GM18499 (cell line): ENCODE results near the gene ZNF536.

Experiments
- ATAC-seq: cut with Tn5 transposase; IDR thresholded peaks from one replicate; pipeline ENCODE4 v1.9.1; 2021; ENCODE audit warnings: moderate number of reproducible peaks; ENCODE audit not compliant: insufficient read depth, unreplicated experiment

The ZNF536 gene

DNA sequence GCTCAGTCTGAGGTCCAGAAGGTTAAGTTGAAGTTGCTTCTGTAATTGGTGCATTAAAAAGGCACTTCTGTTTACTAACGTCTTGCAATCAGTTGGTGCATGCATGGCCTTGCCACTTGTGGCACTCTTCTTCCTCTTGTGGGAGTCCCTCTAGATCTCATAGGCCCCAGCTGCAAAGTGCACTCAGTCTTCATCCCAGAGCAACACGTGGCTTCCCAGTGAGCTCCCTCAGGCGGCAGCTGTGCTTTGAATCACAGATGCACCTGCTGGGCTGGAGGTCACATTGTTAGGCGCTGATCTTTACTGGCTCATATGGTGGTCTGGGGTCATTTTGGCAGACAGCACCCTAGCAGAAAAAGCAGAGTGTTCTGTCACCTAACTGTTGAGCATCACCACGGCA lies 215.7 kb downstream of the ZNF536 start:
- ATAC-seq: no peak

DNA sequence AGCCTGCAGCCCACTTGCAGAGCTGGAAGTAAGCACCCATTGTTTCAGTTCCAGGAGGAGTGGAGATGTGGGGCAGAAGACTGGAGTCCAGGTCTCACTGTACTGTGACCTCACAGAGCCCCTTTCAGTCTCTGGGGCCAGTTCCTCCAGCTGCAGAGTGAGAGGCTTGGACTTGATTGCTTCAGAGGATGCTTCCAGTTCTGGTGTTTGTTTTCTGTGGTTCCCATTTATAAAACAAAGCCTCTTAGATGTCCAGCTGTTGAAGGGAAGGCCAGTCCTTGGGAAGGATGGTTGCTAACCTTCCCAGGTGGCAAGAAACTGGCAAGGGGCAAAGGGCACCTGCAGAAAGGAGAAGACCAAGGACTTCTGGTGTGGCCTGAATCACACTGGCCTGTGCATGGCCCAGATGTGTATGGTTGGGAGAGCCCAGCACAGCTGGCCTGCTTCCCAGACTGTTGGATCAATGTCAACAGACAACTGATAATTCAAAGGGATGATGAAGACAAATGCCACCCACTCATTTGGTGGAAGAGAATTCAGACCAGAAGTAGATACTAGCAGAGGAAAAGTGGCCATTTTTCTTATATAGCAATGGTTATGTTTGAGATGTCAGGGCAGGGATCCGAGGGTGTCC lies 218.5 kb downstream of the ZNF536 start:
- no peak for ATAC-seq

DNA sequence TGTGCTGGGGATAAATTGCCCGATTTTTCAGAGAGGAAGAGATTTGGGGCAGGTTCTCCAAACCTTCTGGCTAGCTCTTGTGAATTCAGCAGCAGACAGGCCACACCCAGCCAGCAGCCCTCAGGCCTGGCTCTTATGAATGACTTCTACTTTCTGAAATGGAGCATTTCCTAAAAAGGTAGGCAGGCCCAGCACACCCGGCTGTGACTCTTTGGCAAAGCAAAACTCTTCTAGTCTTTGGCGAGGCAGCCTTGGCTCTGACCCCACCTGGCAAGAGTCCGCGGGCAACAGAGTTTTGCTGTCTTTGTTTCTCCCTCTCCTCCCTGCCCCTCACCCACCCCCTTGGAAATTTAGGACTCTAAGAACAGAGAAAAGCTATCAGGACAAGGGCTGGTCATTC lies 221.2 kb downstream of the ZNF536 start:
- no peak for ATAC-seq

DNA sequence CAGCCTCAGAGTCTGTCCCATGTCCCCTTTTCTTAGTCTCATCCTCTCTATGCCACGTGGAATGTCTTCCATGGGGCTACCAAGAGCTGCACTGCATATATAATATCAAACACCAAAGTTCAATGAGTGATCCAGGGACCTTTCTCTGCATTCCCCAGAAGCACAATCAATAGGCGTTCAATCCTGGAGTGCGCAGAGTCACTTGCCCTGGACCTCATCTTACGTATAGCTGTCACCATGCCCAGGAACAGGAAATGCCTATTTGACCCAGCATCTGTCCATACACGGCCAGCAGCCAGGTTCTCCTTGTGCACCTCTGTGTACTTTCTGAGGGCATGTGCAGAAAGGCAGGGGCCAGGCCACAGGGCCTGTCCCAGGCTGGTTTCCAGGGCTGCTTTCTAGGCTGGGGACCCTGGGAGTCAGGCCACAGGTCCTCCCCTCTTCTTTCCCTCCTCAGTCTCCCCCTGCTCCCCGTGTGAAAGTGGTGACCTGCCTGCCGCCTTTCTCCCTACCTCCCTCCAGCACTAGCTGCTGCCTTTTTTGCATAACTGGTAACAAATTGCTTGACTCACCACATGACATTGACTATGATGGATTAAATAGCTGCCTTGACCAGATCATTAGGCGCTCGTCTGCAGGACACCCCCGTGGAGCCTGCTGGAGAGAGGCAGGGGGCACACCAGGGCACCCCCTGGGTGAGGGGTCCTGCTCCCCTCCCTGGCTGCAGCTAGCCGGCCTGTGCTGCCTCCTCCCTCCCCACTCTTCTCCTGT lies 222.0 kb downstream of the ZNF536 start:
- ATAC-seq: no peak

DNA sequence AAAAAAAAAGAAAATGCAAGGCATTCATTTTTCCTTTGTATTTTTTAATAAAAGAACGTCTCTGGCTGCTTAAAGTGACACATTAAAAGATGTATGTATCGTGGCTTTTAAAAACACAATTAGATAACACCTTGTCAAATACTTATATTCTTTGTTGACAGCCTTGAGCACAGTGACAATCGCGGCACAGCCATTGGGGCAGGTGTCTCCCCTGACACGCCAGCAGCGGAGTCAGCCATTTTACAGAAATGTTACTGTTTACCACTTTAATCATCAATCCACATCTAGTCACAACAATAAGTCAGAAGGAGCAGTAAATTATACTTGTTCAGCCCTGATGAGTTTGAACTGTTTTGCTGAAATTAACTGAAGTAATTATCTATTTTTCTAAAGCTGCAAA lies 224.1 kb downstream of the ZNF536 start:
- ATAC-seq: no peak

DNA sequence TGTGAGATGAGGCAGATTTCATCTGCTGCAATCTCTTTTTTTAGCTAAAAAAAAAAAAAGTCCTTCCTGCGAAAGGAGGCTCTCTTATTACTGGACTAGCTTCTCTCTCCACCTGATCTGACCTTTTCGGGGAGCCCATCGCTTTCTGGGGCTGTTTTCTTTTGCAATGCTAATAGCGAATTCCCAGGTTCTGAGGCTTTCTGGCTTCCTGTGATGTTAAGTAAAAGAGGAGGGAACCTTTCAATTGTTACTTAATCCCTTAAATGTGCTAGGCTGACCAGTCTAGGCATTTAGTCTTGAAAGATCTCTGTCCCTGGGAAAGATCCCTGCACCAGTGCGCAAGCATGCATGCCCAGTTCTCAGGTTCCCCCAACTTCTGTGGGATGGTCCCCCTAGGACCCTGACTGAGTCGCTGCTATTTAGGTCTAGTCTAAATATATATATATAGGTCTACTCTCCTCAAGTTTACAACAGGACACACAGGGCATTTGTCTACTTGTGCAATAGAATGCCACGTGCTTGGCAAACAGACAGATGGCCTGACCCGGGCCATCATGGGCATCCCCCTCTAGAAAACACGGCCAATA lies 224.7 kb downstream of the ZNF536 start:
- ATAC-seq: no peak

DNA sequence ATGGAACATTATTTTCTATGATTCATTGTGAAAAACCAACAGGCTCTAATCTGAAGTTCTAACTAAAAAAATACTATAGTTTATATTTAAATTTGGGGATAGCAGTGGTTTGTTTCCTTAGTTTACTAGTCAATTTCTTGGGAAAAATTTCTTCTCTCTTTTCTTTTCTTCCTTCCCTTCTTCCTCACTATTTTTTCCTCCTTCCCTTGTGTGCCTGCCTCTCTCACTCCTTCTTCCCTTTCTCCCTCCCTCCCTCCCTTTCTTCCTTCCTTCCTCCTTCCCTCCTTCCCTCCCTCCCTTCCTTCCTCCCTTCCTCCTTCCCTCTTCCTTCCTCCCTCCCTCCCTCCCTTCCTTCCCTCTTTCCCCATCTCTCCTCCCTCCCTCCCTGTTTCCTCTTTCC lies 226.5 kb downstream of the ZNF536 start:
- ATAC-seq: no peak

DNA sequence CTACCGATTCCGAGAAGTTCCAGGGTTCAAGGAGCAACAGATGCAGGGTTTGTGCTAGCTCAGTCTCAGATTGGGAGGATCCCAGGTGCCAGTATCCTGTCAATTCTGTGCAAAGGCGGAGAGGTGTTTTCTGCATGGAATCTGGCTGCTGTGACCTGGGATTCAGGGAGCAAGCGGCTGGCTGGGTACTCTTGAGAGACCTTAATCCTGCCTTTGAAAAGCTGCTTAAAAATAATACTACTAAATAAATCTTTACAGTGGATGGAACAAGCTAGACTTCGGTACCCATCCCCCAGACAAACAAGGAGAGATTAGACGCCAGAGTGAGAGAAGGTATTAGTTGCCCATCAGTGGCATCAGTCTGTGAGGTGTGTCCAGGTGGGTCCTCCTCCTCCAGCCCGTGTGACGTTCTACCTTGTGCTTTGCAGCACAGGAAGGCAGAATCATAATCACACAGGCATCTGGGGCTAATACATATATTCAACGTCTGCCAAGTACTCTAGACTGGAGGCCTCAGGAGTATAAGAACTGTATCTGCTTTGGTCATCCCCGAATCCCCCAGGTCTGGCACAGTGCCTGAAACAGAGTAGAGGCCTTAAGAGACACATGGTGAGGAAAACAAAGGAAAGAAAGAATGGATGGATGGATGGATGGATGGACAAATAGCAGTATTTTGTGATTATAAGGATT lies 230.6 kb downstream of the ZNF536 start:
- ATAC-seq: no peak

DNA sequence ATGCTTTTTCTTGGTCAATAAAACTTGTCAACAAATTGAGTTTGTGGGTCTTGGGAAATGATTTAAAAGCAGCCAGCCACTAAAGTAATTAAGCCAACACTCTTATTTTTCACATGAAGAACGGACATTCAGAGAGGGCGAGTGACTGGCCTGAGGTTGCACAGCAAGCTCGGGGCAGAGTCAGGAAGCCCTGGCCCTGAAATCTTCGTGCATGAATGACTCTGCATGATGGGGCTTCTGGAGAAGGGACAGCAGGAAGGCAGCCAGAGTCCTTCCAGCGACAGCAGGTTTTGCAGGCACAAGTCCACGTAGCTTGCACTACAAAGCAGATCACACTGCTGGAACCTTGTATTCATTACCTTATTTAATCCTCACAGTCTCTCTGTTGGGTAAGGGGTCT lies 232.5 kb downstream of the ZNF536 start:
- no peak for ATAC-seq

DNA sequence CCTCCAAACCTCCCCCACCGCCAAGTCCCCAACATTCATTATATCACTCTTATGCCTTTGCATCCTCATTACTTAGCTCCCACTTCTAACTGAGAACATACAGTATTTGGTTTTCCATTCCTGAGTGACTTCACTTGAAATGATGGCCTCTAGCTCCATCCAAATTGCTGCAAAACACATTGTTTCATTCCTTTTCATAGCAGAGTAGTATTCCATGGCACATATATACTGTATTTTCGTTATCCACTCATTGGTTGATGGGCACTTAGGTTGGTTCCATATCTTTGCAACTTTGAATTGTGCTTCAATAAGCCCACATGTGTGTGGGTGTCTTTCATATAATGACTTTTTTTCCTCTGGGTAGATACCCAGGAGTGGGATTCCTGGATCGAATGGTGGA lies 233.1 kb downstream of the ZNF536 start:
- no peak for ATAC-seq

DNA sequence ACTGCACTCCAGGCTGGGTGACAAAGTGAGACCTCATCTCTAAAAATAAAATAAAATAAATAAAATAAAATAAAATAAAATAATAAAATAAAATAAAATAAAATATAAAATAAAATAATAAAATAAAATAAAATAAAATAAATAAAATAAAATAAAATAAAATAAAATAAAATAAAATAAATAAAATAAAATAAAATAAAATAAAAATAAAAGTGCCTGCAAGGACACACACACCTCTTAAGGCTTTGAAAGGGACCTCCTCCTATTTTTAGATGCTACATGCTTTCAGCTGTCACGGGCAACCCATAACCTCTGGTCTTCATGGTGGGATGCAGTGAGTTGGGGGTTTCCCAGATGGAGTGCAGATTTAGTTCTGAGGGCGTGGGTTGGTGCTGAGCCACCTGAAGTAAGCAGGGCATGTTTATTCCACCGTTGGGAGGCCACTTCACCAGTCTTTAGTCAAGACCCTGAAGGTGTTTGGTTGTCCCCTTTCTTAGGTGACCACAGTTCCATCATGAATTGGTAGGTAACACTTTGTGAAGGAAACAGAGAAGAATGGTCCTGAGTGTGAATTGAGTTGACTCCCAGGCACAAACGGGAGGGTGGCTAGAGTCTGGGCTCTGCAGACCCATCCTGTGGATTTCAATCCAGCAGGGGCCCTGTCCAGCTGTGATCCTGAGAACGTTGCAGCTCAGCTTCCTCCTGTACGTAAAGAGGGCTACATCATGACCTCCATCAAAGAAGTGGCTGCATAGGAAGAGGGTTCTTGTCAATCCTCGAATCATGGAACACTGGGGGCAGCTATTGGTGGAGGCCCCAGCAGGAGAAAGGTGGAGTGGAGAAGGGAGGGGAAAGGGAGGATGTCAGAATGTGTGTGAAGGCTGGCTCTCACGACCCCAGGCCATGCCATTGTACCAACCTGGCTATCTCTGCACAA lies 234.2 kb downstream of the ZNF536 start:
- ATAC-seq: no peak
